ENCODE data around the gene FBXO41.
"Not testable (repeated sequence)": the region's sequence is repeated elsewhere in the genome, so short reads cannot be mapped to it uniquely, and the experiment has no call there.

Gene FBXO41

DNA sequence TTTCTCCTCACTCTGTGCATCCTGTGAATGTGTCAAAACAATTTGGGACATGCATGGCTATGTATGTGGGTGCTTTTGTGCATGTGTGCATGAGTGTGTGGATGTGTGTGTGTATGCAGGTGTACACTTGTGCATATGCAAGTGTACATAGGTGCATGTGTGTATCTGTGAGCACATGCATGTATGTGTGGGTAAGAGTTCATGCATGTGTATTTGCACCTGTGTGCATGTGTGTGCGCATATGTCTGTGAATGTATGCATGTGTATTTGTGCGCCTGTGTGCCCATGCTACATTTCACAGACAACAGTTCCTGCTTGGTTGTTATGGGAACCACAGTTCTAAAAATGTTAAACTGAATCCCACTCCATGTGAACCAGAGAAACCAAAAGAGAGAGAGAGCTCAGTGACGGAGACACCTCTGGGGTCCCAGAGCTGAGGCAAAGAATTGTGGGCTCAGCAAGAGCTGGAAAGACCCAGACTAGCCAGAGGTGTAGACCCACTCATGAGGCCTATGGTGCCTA, 1.9 kb upstream of the FBXO41 start:
- DNase-seq (ENCODE audit: low spot score), result no peak

GRCh38 chr2:73285159-73285739, 971 bp upstream of the FBXO41 start:
- DNase-seq (ENCODE audit: low spot score), result peak; percentile 56

DNA sequence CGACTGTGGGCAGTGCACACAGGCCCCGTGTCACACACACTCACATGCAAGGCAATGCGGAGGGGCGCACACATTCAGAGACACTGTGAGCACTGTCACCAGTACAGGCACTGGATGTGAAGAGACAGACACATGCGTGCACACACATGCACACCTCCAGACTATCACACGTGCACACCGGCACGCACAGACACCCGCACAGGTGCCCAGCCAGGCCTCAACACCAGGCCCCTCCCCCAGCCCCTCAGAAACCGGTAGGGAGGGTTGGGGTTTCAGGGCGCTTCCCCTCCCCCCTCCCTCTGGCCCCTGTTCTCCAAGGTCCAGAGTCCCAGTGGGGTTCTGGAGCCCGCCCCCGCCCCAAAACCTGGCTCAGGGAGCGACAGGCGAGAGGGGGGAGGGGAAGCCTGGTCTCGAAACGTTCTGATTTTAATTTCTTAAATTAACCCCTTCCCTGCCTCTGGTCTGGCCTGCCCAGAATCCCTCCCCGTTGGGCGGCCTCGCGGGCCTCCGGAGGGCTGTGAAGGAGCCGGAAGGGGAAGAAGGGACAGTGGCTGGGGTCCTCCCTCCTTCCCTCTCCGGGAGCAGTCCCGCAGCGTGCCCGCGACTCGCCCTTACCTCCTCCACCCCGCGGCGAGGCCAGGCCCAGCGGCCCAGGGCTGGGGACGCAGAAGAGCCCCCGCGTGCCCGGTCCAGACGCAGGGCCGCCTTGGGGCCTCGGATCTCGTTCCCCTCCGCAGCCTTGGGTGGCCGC, 558 bp downstream of the FBXO41 start:
- no peak for DNase-seq (ENCODE audit: low spot score)

GRCh38 chr2:73282924-73283544, 1.2 kb downstream of the FBXO41 start:
- DNase-seq (ENCODE audit: low spot score), result no peak

DNA sequence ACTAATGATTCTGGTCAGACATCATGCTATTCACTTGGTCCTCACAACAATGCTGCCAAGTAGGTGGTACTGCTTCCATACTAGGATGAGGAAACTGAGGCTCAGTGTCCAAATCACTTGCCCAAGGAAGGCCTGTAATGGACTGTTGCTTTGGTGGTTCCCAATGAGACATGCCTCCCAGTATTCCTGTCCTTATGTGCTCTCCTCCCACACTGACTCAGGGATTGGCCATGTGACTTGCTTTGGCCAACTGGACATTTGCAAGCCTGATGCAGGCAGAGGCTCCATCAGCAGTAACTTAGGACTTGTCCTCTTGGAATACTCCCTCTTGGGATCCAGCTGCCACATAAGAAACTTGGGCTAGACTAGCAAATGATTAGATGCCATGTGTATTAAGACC, 3.0 kb downstream of the FBXO41 start:
- DNase-seq (ENCODE audit: low spot score), result no peak

DNA sequence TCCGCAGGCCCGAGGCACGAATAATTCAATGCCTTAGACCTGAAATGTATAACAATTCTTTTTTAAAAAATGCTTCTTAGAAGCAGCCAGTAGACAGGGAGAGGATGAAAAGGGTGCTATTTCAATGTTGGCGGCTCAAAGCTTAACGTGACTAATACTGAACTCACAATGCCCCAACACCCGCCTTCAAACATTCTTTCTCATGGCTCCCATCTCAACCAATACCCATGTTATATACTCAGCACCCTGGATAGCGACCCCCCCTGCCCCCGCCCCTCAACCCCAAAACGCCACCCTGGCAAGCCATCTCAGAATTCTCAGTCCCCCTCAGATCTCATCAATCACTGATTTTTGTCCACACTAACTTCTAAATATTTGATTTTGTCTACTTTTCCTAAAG, 4.4 kb downstream of the FBXO41 start:
- DNase-seq (ENCODE audit: low spot score), result no peak

DNA sequence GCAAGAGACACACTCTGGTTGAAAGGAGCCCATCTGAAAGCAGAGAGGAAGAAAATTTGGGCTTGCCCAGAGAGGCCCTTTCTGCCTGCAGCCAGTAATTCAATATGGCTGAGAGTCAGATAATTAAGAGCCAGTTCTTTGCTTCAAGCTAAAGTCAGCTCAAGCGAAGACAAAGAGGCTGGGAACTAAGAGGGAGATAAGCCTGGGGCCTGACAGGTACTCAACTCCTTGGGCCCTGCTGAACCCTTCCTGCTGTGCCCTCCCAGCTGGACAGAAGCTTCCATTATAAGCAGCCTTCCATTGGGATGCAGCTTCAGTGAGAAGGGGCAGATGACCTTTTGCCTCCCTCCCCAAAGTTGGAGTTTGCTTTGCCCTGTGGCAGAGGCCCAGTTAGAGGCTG, 12.0 kb downstream of the FBXO41 start:
- DNase-seq (ENCODE audit: low spot score), result no peak

DNA sequence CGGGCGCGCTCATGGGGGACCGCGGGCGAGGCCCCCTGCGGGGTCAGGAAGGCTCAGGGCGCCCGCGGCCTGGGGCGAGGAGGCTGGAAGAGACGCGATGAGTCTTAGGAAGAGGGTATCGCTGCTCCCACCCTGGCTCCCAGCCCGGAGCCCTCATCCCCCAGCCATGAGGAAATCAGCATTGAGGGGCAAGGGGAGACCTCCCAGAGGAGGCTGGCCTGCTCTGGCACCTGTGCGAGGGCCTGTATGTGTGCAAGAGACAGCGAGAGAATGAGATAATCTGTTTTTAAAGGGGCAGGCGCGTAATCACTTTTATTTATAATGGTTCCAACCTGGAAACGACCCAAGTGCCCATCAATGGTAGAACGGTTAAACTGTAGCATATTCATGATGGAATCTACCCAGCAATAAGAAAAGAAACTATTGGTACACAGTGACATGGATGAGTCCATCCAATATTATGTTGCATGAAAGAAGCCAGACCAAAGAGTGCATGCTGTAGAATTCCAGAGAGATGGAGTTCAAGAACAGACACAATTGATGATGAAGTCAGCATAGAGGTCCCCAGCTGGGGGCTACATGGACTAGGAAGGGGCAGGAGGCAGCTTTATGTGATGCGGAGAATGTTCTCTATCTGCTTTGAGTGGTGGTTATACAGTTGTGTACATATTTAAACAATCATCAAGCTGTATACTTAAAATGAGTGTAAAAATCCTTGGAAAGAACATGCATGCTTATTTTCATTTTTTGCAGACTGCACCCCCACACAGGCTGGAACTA, 14.4 kb downstream of the FBXO41 start:
- DNase-seq (ENCODE audit: low spot score), result no peak

DNA sequence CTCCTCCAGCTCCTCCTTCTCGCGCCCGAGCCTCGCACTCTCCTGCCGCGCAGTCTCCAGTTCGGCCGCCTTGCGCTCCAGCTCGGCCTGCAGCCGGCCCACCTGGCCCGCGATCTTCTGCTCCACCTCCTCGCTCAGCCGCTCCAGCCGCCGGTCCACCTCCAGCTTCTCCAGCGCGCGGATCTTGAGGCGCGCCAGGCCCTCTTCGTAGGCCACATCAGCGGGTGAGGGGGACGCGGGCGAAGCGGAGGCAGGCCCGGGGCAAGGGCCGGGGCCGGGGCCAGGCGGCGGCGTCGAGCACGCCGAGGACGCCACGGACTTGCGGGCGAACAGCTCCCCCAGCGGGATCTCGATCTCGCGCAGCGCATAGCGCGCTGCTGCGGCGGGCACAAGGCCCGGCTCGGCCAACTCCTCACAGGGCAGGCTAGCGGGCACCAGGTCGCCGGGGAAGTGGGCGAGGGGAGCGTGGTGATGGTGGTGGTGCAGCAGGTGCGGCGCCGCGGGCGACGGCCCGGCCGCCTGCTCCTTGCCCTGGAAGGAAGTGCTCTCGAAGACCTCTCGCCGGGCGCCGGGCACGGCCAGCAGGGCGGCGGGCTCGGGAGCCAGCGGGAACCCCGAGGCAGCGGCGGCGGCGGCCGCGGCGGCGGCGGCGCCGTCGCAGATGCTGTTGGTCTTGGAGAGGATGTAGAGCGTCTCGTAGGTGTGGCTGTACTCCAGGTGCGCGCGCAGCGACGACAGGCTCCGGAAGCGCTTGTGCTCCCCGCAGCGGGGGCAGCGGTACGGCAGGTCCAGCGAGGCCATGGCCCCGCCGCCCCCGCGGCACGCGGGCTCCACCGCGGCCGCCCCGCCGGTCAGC, 15.2 kb downstream of the FBXO41 start:
- DNase-seq (ENCODE audit: low spot score), result peak; percentile 90

- DNase-seq (ENCODE audit: low spot score), result no peak
These were observed 15.9 kb downstream of the FBXO41 start for GRCh38 chr2:73268366-73268829.

DNA sequence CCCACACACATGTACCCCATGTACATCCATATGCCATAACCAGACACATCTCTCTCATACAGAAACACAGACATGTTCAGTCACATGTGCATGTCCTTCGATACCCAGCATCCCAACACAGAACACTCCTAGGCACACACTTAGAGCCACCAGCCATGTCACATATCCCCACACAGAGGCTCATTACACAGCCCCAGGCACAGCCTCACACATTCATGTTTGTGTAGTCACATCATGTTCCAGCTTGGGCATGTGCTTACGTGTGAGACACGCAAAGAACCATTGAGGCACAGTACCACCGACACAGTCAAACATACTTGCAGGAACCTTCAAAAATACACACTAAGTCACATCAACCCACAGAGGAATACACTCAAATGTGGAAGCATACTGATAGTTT, 17.3 kb downstream of the FBXO41 start:
- no peak for DNase-seq (ENCODE audit: low spot score)

- DNase-seq (ENCODE audit: low spot score), result no peak
These were observed 18.0 kb downstream of the FBXO41 start for GRCh38 chr2:73266061-73266901.

GRCh38 chr2:73265298-73266060, 18.8 kb downstream of the FBXO41 start:
- no peak for DNase-seq (ENCODE audit: low spot score)

DNA sequence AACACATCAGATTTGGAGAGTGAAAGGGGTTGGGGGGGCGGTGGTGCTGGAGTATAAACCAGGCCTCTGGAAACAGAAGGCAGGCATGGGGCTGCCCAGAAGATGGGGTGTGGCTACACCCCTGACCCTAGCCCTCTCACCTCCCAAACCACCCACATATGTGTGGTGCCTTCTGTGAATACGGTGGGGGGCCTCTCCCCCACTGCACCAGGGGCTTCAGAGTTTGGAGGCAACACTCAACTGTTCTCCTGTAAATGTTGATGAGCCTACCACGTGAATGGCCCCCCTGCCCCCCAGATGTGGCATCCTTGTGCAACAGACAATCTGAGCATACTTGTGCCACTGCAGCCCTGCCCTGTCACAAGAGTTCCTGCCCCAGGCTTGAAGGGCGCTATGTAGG, 19.5 kb downstream of the FBXO41 start:
- DNase-seq (ENCODE audit: low spot score), result no peak

- DNase-seq (ENCODE audit: low spot score), result no peak
These were observed 20.0 kb downstream of the FBXO41 start for GRCh38 chr2:73264332-73264606.

DNA sequence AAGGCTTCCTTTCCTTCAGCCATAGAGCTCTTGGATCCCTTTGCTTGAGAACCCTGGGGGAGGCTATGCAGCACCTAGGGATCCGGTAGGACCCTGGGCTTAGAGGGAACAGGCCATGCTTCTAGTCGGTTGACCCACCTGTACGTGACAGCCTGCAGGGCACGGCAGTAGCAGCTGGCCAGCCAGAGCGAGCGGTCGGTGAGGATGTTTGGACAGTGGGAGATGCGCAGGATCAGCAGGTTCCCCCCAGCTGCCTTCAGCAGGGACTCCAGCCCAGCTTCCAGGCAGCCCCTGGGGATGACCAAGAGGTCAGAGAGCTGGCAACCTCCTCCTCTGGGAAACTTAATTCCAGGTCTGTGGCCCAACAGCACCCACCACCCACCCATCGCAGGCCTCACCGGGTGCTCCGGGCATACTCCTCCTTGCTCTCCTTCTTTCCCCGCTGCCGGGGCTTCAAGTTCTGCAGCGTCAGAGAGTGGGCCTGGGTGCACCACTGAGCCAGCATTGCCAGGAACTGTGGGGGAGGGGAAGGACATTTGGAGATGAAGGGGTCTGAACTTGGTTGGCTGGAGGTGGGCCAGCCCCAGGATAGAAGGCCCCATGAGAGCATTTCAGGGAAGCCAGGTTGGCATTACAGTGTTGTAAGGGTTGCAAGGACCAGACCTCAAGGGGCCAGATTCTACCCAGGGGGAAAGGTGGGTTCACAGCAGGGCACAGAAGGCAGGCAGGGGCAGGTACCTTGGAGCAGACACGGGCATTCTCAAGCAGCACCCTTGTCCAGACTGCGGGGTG, 20.5 kb downstream of the FBXO41 start:
- no peak for DNase-seq (ENCODE audit: low spot score)

GRCh38 chr2:73262691-73263429, 21.4 kb downstream of the FBXO41 start:
- DNase-seq (ENCODE audit: low spot score), result not testable (repeated sequence)

DNA sequence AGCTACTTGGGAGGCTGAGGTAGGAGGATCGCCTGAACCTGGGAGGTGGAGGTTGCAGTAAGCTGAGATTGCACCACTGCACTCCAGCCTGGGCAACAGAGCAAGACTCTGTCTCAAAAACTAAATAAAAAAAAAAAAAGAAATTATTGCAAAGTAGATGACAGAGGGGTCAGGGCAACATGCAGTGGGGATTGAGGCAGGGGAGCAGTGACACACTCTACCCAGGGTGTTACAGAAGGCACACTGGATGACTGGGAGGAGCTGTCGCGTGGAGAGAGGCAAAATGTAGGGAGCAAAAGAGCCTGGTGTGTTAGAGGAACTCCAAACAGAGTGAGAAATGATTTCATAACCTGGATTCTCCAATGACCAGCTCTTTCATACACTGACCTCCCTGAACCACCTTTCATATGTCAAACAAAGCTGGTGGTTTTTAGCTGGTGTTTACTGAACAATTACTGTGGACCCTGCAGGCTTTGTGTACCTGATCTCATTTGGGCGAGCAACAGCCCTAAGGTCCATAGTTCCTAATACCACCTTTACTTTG, 22.1 kb downstream of the FBXO41 start:
- no peak for DNase-seq (ENCODE audit: low spot score)
